H54 (cell line): ENCODE measurements around the gene NDUFA3.
"Not testable (repeated sequence)": the region's sequence is repeated elsewhere in the genome, so short reads cannot be mapped to it uniquely, and the experiment has no call there.

Experiments
- DNase-seq: peaks from one replicate; pipeline ENCODE4 v3.0.0; 2011; ENCODE audit warnings: low spot score, mixed read lengths; ENCODE audit not compliant: insufficient read length
- FAIRE-seq: peaks from 3 replicates; lab custom pipeline; 2011; peaks lifted over from hg19 to GRCh38; lab: Jason Lieb, UNC
- POLR2A ChIP-seq: IDR thresholded peaks from 2 replicates; pipeline ENCODE4 v1.6.1; 2011; ENCODE audit warnings: low read depth, mild to moderate bottlenecking, low read length

NDUFA3 gene

DNA sequence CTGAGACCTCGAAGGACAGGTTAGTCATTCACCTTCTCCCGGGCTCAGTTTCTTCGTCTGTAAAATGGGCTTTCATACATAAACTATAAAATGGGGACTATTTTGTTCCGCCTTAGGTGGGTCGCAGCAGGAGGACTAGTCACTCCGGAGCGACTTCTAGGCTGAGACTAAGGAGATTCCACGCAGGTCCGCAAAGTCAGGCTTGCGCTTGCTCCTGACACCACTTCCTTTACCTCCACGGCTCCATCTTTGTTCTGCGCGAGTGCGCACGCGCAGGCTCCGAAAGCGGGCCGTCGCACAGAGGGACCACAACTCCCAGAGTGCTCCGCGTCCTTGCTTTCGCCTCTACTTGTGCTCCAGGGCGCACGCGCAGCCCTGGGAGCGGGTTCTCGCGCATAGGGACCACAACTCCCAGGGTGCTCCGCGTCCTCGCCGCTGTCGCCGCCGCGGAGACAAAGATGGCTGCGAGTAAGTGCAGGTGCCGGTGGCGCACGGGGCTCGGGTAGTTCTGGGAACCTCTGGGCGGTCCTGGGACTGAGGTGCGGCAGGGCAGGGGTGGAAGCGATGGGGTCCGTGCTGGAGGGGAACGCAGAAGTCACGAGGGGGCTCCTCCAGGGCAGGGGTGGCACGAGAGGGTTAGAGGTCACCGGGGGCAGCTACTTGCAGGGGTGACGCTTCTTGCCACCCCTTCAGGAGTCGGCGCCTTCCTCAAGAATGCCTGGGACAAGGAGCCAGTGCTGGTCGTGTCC is at the start of gene NDUFA3:
NDUFA3 (plus strand) TSS at position 435 of the 749 bp plus-strand sequence; CDS start at position 459, 24 bp downstream.
- FAIRE-seq: peak; percentile 86

DNA sequence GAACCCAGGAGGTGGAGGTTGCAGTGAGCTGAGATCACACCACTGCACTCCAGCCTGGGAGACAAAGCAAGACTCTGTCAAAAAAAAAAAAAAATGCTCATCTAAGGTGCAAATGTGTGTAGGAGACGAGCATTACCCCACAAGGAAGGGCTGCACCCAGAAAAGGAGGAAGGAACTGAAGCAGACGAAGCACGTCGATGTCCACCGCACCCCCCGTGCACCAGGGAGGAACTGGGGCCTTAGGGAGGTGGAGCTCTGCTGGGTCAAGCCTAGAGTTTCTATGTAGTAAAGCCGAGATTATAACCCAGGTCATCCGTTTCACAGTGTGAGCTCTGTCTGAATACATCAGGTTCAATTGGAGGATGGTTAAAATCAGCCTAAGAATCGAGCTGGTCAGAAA is 40.0 kb upstream of the NDUFA3 start:
- FAIRE-seq (no peak), DNase-seq (no peak)

More for the DNA sequence above, at the start of gene NDUFA3:
- TF ChIP-seq POLR2A: peak; percentile 79
- DNase-seq: peak; percentile 100

DNA sequence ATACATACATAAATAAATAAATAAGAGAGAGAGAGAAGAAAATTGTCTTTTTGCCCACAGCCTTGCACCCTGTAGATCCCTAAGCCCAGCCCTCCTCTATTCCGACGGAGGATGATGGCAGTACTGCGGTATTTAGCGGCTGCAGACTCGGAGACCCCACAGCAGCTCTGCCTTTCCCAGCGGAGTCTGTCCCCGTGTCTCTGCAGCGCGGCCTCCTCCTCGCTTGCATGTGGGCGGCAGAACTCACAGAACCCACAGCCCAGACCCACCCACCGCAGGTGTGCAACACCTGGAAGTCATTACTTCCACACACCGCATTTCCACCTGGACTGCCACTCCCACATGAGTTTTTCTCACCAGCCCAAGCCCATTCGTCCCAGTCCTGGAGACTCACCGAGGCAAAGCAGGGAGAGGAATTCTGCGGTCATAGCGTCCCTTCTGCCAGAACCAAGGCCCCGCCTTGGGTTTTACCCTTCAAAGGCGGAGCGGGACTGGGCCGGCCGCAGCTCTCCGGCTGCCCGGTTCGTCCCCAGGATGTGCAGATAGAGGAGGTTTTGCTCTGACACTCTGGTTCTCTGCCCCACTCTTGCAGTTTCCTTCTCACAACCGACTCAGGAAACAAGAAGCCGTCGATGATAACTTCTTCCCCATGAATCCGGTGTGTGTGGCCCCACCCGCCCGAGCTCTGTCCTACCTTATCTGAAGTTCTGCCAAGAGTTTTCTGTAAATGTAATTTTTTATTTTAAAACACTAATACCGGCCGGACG is 39.1 kb upstream of the NDUFA3 start, which contains the start of gene VSTM1:
VSTM1 (minus strand) TSS at position 548 of the 767 bp plus-strand sequence; CDS start at position 428, 120 bp downstream.
- no peak for DNase-seq
- no peak for FAIRE-seq
- TF ChIP-seq POLR2A: no peak

More for the DNA sequence above, 40.0 kb upstream of the NDUFA3 start:
- TF ChIP-seq POLR2A: no peak

DNA sequence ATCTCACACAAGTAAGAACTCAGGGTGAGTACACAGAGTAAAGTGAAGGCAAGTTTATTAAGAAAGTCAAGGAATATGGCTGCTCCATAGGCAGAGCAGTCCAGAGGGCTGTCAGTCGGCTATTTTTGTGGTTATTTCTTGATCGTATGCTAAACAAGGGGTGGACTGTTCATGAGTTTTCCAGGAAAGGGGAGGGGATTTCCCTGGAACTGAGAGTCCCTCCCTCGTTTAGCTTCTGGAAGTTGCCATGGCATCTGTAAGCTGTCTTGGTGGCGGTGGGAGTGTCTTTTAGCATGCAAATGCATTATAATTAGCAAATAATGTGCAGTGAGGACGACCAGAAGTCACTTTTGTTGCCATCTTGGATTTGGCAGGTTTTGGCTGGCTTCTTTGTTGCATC is 33.2 kb upstream of the NDUFA3 start:
- FAIRE-seq (no peak), DNase-seq (no peak)
- TF ChIP-seq POLR2A: no peak

DNA sequence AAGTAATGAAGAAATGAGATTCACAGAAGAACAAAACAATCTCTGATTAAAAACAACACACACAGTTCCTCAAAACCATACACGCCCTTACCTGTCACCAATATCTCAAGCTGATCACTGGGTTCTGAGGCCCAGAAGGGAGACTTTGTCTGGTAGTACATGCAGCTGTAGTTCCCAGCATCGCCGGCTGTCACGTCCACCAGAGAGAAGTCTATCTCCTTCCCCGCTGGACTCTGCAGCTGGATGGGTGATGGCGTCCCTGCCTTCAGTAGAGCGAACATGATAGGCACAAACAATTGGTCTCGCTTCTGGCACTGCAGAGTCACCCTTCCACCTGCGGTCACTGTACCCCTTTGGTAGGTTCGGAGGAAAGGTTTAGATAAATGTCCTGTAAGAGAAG is 28.8 kb upstream of the NDUFA3 start:
- FAIRE-seq (no peak), DNase-seq (no peak)
- no peak for TF ChIP-seq POLR2A

DNA sequence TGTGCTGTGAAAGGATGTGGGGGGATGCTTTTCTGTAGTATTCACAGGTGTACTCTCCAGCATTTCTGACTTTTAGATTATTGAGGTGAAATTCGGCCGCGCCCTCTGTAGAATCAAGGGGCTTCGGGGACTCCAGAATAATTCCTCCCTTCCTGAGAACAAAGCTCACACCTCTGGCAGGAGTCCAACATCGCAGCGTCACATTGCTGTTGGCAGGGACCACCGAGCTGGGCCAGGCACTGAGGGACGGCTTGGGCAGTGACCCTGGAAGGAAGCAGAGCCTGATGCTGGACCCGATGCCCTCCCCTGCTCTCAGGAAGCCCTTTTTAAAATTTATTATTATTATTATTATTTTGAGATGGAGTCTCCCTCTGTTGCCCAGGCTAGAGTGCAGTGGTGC is 27.8 kb upstream of the NDUFA3 start:
- DNase-seq (no peak), FAIRE-seq (no peak)
- TF ChIP-seq POLR2A: no peak

DNA sequence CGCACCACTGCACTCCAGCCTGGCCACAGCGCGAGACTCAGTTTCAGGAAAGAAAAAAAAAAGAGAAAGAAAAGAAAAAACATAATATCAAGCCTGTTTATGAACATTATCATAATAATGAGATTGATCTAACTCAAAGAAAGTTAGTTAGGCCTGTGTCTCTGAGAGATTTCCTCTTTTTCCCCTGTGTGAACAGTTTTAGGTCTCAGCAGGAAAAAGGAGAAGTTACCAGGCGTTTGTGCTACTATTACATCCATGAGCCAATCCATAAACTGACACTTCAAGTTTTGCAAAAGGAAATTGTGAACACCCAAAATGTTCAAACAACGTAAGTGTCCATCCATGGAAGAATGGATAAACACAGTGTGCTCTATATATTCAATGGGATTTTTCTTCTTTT is 25.3 kb upstream of the NDUFA3 start:
- no peak for TF ChIP-seq POLR2A
- no peak for FAIRE-seq
- no peak for DNase-seq

DNA sequence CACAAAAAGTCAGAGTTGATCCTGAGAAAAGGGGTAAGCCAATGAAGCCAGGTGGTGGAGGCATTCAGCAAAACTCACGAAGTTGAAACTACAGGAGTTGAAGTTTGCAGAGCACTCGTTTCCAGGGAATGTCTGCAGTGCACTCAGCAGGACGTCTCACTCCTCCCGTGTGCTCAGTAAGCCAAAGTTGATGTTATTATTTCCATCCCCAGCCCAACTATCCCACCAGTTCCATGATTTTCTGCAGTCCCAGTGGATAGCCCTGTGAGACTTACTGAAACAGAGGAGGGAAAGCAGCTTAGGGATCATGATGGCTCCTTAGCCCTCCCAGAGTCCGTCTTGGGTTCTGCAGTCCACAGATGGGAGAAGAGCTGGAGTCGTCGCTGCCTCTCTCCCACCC is 21.6 kb upstream of the NDUFA3 start, which contains the start of gene TARM1:
TARM1 (minus strand) TSS at position 334 of the 400 bp plus-strand sequence; CDS start at position 309, 25 bp downstream.
- no peak for TF ChIP-seq POLR2A
- FAIRE-seq (no peak), DNase-seq (no peak)

DNA sequence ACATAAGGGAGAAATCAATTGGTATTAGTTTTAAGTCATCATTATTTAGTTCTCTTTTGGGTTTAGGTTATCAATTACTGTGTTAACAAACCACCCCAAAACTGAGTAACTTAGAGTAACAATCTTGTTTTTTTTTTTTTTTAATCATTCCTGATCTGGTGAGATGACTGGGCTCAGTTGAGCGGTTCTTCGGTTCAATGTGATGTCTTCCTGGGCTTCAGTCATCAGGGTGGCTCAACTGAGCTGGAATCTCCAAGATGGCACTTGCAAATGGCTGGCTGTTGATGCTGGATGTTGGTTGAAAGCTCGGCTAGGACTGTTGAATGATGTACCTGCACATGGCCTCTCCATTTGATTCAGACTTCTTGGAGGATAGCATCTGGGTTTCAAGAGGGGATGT is 18.2 kb upstream of the NDUFA3 start:
- FAIRE-seq: no peak
- DNase-seq: no peak
- TF ChIP-seq POLR2A: no peak

DNA sequence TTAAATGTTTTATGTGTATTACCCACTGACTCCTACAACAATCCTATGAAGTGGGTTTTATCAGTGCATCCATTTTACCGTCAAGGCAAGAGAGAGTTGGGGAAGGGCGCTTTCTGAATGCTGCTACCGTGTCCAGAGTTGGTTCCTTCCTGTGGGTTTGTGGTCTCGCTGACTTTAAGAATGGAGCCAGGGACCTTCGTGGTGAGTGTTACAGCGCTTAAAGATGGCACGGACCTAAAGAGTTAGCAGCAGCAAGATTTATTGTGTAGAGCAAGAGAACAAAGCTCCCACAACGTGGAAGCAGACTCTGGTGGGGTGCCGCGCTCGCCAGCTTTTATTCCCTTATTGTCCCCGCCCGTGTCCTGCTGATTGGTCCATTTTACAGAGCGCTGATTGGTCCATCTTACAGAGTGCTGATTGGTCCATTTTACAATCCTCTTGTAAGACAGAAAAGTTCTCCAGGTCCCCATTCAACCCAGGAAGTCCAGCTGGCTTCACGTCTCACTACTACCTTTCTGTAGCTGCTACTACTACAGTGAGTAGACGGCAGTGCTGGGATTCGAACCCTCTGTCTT is 8.1 kb upstream of the NDUFA3 start:
- TF ChIP-seq POLR2A: no peak
- DNase-seq (no peak), FAIRE-seq (no peak)

DNA sequence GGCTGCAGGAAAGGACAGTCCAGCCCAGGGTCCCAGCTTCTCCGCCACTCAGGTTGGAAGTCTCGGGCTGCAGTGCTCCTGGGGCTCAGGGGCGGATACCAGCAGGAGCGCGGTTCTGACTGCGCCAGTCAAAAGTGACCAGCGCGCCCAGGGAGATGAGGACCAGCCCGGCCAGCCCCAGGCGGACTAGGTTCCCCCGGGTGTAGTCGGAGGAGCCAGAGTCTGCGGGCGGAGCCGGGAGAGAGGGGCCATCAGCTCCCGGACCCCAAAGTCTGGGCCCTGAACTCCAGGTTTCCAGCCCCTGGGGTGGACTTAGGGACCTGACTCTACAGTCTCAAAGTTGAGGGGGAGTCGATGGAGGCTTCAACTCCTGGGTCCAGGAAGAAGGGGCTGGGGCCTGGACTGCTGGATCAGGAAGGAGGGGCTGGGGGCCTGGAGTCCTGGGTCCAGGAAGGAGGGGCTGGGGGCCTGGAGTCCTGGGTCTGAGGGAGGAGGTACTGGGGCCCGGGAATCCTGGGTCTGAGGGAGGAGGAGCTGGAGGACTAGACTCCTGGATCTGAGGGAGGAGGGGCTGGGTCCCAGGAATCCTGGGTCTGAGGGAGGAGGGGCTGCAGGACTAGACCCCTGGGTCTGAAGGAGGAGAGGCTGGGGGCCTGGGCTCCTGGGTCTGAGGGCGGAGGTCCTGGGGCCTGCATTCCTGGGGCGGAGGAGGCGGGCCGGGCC is 7.4 kb upstream of the NDUFA3 start:
- TF ChIP-seq POLR2A: no peak
- no peak for DNase-seq
- no peak for FAIRE-seq

DNA sequence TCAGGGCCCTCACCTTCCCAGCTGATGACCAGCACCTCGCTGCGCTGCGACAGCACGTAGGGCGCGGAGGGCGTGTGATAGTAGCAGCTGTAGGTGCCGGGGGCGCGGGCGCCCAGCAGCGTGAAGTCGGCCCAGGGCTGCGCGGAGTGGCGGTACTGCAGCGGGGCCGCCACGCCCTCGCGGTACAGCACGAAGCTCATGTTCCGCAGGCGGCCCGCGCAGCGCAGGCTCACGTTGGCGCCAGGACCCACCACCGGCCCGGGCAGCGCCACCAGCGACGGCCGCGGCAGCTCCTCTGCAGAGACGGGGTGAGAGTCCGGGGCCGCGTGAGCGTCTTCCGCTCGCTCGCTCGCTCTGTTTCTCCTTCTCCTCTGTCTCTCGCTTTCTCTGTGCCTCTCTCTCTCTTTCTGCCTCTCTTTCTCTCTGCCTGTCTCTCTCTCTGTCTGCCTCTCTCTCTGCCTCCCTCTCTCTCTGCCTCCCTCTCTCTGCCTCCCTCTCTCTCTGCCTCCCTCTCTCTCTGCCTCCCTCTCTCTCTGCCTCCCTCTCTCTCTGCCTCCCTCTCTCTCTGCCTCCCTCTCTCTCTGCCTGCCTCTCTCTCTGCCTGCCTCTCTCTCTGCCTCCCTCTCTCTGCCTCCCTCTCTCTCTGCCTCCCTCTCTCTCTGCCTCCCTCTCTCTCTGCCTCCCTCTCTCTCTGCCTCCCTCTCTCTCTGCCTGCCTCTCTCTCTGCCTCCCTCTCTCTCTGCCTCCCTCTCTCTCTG is 6.6 kb upstream of the NDUFA3 start:
- DNase-seq, FAIRE-seq: not testable (repeated sequence)

DNA sequence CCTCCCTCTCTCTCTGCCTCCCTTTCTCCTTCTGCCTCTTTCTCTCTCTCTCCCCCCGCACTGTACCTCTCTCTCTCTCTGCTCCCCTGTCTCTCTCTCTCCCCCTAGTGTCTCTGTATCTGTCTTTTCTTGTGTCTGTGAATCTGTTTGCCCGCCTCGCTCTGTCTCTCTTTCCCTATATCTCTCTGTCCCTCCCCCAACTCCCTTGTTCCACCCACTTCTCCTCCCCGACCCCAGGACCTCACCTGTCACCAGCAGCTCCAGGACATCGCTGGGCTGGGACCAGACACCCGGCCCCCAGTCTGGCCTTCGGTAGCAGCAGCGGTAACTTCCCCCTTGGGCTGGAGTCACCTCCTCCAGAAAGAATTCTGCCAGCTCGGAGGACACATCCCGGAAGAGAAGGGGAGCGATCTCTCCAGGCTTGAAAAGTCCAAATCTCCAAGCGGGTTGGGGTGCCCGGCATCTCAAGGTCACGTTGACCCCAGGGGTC is 6.0 kb upstream of the NDUFA3 start:
- TF ChIP-seq POLR2A: no peak
- FAIRE-seq (no peak), DNase-seq (no peak)
